ENCODE data around the gene KCNAB2.

KCNAB2 gene

DNA sequence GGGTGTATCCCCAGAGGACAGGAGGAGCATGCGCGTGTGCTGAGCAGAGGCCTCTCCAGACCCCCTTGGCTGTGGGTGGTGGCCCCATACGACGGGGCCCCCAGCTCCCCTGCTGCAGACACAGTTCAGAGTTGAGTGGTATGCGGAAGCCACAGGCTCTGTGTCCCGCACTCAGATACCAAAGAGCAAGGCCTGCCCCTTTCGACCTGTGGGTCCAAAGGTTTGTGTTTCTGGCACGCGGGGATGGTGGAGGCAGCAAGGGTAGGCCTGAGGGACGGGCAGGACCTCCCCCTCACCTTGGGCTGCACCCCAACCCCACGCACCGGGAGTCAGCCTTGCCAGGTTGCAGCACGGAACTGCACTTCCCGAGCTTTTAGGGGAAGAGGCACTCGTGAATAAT lies at the start of gene KCNAB2:
Gene KCNAB2 (plus strand): TSS at position 328 of the 400 bp plus-strand sequence. CDS start 5,649 bp downstream, outside the sequence.
- DNase-seq (ENCODE audit: low read depth): no peak

DNA sequence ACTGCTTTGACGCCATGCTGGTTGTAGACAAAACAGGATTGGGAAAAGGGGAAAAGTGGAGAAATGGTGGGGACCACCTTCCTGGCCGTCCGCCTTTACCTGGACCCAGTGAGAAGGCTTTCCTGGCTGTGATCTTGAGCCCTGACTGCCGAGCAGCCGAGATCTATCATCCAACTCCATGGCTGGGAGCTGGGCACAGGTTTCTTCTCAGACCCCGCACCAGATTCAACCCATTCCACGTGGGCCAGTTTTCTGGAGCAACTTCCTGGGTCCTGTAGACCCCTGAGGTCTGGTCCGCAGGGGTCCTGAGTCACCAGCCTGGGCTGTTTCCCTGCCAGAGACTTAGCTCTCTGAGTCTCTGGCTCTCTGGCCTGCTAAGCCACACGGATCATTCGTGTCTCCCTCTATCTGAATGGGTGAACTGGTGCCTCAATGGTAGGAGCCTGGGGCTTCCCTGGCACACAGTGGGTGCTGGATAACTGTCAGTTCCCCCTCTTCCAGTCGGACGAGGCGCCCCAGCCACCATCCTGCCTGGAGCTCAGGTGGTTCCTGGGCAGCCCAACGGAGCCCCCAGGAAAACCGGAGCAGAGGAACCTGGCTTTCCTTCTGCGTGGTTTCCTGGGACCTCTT lies 48.9 kb upstream of the KCNAB2 start:
- DNase-seq (ENCODE audit: low read depth): no peak

GRCh38 chr1:5997316-5997715 lies 48.4 kb upstream of the KCNAB2 start:
- no peak for DNase-seq (ENCODE audit: low read depth)

GRCh38 chr1:5998051-5998905 lies 47.4 kb upstream of the KCNAB2 start:
- no peak for DNase-seq (ENCODE audit: low read depth)

- no peak for DNase-seq (ENCODE audit: low read depth)
Measured at GRCh38 chr1:5998906-5999301, 46.8 kb upstream of the KCNAB2 start.

- DNase-seq (ENCODE audit: low read depth): no peak
Measured at GRCh38 chr1:5999711-6000443, 45.8 kb upstream of the KCNAB2 start.

DNA sequence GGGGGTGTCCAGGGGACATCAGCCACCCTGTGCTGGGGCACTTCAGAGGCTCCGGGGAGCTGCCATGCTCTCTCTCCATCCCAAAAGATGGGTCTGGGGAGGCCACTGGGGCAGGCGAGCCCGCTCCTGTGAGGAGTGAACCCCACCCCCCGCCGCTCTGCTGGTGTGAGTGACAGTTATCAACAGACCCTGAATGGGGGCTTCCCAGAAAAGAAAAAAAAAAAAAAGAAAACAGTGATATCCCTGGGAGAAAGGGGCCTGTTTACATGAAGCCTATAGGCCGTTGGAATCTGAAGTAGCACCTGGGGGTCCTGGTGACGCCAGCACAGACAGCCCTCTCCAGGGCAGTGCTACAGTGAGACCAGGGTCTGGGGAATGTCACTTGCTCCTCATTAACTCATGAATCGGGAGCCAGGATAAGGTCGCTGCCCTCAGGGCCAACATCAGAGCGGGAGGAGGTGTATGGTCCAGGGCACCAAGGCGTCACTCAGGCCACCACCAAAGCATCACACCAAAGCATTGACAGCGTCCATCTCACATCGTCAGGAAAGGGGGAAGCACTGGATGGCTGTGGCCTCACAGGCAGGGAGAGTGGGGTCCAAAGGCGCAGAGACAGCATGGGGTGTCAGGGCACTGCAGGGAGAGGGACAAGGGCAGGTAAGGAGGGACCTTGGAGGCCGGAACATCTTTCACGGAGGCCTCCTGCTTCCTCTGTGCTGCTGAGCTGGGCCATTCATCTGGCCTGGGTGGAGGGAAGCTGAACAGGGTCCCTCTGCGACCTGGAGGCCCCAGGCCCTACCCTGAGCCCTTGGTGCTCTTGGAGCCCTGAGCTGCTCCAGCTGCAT lies 45.0 kb upstream of the KCNAB2 start:
- DNase-seq (ENCODE audit: low read depth): no peak

- no peak for DNase-seq (ENCODE audit: low read depth)
Measured at GRCh38 chr1:6001992-6002576, 43.6 kb upstream of the KCNAB2 start.

GRCh38 chr1:6002714-6003501 lies 42.8 kb upstream of the KCNAB2 start:
- DNase-seq (ENCODE audit: low read depth): no peak

DNA sequence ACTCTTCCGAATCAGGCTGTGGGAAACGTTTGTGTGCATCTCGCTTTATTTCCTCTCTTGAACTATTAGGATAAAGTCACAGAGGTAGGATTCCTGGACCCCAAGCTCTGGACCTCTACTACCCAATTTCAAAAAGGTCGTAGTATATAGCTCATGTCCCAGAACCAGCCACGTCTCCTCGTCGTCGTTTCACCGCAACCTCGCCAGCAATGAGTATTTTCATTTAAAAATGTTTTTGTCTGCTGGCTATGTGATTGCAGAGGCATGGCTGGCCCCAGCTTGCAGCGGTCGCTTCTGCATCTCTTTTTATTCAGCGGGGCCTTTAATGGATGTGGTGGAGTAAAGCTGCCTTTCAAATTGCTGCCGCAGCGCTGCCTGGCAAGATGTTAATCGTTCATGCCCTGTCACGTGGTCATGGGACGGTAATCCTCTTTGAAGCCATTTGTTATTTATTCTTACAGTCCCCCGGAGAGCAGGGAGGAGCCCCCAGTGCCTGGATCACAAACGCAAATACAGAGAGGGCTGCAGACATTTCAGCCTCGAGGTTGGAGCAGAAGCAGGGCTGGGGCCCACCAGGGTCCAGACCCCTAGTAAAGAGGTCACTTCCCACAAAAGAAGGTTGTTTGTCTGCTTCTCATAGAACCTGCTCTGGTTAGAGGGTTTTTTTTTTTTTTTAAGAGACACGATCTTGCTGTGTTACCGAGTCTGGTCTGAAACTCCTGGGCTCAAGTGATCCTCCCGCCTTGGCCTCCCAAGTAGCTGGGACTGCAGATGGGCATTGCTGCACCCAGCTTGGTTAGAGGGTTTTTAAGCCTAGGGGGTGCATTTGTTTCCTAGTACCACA lies 41.9 kb upstream of the KCNAB2 start:
- no peak for DNase-seq (ENCODE audit: low read depth)

DNA sequence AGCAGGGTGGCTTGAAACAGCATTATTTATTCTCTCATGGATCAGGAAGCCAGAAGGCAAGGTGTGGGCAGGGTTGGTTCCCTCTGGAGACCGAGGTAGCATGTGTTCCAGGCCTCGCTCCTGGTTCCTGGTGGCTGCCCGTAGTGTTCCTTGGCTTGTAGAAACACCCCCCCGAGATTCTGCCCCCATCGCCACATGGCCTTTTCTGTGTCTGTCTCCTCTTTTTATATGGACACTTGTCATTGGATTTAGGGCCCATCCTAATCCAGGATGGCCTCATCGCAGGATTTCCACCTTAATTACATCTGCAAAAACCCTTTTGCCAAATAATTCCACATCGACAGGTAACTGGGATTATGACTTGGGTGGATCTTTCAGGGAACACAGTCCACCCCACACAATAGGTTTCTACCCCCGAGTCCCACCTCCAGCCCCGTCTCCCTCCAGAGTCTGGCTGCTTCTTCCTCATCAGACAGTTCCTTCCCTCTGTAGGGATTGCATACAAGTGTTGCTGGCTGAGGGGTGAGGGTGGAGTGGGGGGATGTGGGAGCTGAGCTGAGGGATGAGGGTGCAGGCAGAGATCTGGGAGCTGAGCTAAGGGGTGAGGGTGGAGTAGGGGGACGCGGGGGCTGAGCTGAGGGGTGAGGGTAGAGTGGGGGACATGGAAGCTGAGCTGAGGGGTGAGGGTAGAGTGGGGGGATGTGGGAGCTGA lies 41.1 kb upstream of the KCNAB2 start:
- DNase-seq (ENCODE audit: low read depth): no peak

GRCh38 chr1:6005276-6005917 lies 40.3 kb upstream of the KCNAB2 start:
- no peak for DNase-seq (ENCODE audit: low read depth)

GRCh38 chr1:6006882-6007281 lies 38.8 kb upstream of the KCNAB2 start:
- no peak for DNase-seq (ENCODE audit: low read depth)

- no peak for DNase-seq (ENCODE audit: low read depth)
Measured at GRCh38 chr1:6007318-6008083, 38.2 kb upstream of the KCNAB2 start.

- DNase-seq (ENCODE audit: low read depth): no peak
Measured at GRCh38 chr1:6008084-6008415, 37.6 kb upstream of the KCNAB2 start.

DNA sequence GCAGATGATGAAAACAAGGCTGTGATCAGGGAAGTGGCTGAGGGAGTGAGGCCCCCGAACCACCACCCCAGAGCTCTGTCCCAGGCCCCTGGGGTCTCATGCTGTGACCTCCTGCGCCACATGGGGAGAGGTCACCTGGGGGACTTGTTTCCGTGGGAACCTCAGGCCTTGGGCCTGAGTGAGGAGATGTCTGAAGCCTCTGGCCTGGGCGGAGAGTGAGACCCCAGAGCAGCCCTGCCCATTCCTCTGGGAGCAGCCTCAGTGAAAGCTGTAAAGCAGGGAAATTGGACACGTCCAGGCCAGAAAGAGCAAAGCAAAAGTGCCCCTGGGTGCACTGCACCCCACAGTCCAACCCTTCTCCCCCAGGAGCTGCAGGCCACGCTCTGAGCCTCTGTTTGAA lies 37.0 kb upstream of the KCNAB2 start:
- DNase-seq (ENCODE audit: low read depth): no peak

DNA sequence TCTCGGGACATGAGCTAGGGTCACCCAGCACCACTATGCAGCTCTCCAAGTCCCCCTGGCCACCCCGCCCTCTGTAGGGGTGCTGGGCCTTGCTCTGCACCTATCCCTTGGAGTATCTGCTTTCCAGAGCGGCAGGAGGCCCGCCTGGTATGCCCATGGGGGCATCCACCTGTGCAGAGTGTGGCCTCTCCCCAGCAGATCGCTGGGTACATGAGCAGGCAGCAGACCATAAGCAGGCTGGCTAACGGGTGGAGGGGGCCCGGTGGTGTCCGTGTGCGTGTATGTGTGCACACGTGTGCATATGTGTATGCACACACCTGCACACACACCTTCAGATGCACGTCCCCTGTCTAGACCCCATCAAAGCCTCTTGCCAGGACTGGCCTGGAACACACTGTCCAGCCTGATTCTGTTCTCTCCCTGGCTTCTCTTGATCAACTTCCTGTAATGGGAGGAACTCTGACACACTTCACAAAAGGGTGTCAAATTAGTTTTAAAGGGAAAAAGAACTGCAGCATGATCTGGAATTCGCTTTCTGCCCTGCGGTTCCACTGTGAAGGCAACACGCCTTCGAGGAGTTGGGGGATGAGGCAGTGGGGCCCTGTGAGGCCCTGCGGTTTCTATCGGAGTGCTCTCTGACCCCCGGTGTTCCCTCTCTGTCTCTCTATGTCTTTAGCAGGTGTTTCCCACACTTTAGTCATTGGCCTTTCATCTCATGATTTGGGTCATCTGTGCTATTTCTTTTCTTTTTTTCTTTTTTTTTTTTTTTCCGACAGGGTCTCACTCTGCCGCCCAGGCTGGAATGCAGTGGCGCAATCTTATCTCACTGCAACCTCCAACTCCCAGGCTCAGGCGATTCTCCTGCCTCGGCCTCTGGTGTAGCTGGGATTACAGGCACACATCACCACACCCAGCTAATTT lies 36.3 kb upstream of the KCNAB2 start:
- no peak for DNase-seq (ENCODE audit: low read depth)
